Skeletal muscle tissue (tissue), 4 donors: ENCODE measurements around the gene RPS27. TPM values are rescaled to one million over a fixed set of nuclear protein-coding genes. Genes with fewer than 3 reads are reported as not detected.

ENCODE experiments used
- H3K27ac ChIP-seq: one replicate; pipeline ENCODE4 v1.7.0; 2013; ENCODE audit warnings: mild to moderate bottlenecking, low read depth, low read length, inconsistent platforms
- H3K27me3 ChIP-seq, 3 donors: one replicate each; pipeline ENCODE4 v1.7.0; 2013; ENCODE audit warnings: low read length in 3 of 3; ENCODE audit not compliant: control insufficient read depth in 3 of 3, insufficient read depth in 3 of 3
- H3K36me3 ChIP-seq, 3 donors: one replicate each; pipeline ENCODE4 v1.7.0; 2013; ENCODE audit warnings: low read length in 3 of 3; ENCODE audit not compliant: control insufficient read depth in 3 of 3, insufficient read depth in 3 of 3
- H3K4me1 ChIP-seq, 3 donors: one replicate each; pipeline ENCODE4 v1.7.0; 2013; ENCODE audit warnings: low read length in 3 of 3, mild to moderate bottlenecking in 3 of 3; ENCODE audit not compliant: control insufficient read depth in 3 of 3, insufficient read depth in 3 of 3
- H3K4me3 ChIP-seq, 3 donors: one replicate each; pipeline ENCODE4 v1.7.0; 2013; ENCODE audit warnings: low read length in 3 of 3
- H3K9ac ChIP-seq, 3 donors: one replicate each; pipeline ENCODE4 v1.7.0; 2013; ENCODE audit warnings: low read length in 3 of 3, mild to moderate bottlenecking in 3 of 3, moderate library complexity in 2 of 3, low read depth in 1 of 3
- H3K9me3 ChIP-seq, 3 donors: one replicate each; pipeline ENCODE4 v1.7.0; 2013; ENCODE audit warnings: low read length in 3 of 3; ENCODE audit not compliant: control insufficient read depth in 3 of 3
- total RNA-seq: library from RNA; depleted of rRNA; stranded (reverse); fragments of >200 nt; gene quantifications from one replicate; pipeline ENCODE4 v1.2.3, GENCODE V29; 2014
- donor health status: Osteomylitis.

The RPS27 gene
- total RNA-seq, 1 donor from 2014 or later: 4,210 TPM

- H3K4me1 ChIP-seq: peaks cover 73 to 78% (median 74%) of the 10 kb centered on the region in 3 donors
- peak overlapping the region in 2 of 3 donors; percentile 1 to 71 for H3K9ac ChIP-seq
- H3K4me3 ChIP-seq: peak overlapping the region in 1 of 3 donors; percentile 13
- H3K27me3 ChIP-seq: no peaks in the 10 kb centered on the region
- H3K27ac ChIP-seq: peak overlapping the region; percentile 80
- peaks cover 12 to 19% (median 18%) of the 10 kb centered on the region in 3 donors for H3K36me3 ChIP-seq
- no peaks in the 10 kb centered on the region for H3K9me3 ChIP-seq
Measured at GRCh38 chr1:153960206-153960605, 30.4 kb upstream of the RPS27 start.

GRCh38 chr1:153961421-153961820 lies 29.1 kb upstream of the RPS27 start:
- Histone ChIP-seq H3K4me1 (peaks cover 65 to 76% (median 69%) of the 10 kb centered on the region in 3 donors), H3K27ac (peak overlapping the region; percentile 94), H3K4me3 (peak overlapping the region in 2 of 3 donors; percentile 1 to 79), H3K36me3 (peaks cover 12 to 19% (median 18%) of the 10 kb centered on the region in 3 donors), H3K9me3 (no peaks in the 10 kb centered on the region), H3K9ac (peak overlapping the region in 2 of 3 donors; percentile 85 to 89), H3K27me3 (no peaks in the 10 kb centered on the region)

- peaks cover 62 to 74% (median 65%) of the 10 kb centered on the region in 3 donors for H3K4me1 ChIP-seq
Measured at GRCh38 chr1:153962088-153963029, 28.2 kb upstream of the RPS27 start.

GRCh38 chr1:153963030-153963849 lies 27.3 kb upstream of the RPS27 start, which contains the start of gene SLC39A1:
Gene SLC39A1 (minus strand): TSS chr1:153963537. CDS start chr1:153962715, 822 bp downstream.
- Histone ChIP-seq H3K4me3 (peak within 1 kb of the TSS; percentile 79 to 94 (median 93)), H3K9me3 (no peaks in the 10 kb centered on the region), H3K27ac (peak within 1 kb of the TSS; percentile 94), H3K9ac (peak within 1 kb of the TSS; percentile 85 to 92 (median 91)), H3K36me3 (peaks cover 12 to 19% (median 18%) of the 10 kb centered on the region in 3 donors), H3K4me1 (peaks cover 61 to 73% (median 65%) of the 10 kb centered on the region in 3 donors), H3K27me3 (no peaks in the 10 kb centered on the region)

More at GRCh38 chr1:153962088-153963029, 28.2 kb upstream of the RPS27 start:
- H3K27ac ChIP-seq: peak overlapping the region; percentile 94
- H3K27me3 ChIP-seq: no peaks in the 10 kb centered on the region
- peak overlapping the region; percentile 79 to 94 (median 88) for H3K4me3 ChIP-seq
- H3K36me3 ChIP-seq: peaks cover 12 to 19% (median 18%) of the 10 kb centered on the region in 3 donors
- peak overlapping the region; percentile 85 to 92 (median 89) for H3K9ac ChIP-seq
- H3K9me3 ChIP-seq: no peaks in the 10 kb centered on the region

- H3K27me3 ChIP-seq: no peaks in the 10 kb centered on the region
- H3K9ac ChIP-seq: peak overlapping the region; percentile 85 to 92 (median 91)
- peak overlapping the region; percentile 79 to 94 (median 93) for H3K4me3 ChIP-seq
- H3K9me3 ChIP-seq: no peaks in the 10 kb centered on the region
- peaks cover 65 to 76% (median 69%) of the 10 kb centered on the region in 3 donors for H3K4me1 ChIP-seq
- H3K36me3 ChIP-seq: peaks cover 12 to 19% (median 18%) of the 10 kb centered on the region in 3 donors
- H3K27ac ChIP-seq: peak overlapping the region; percentile 94
Measured at GRCh38 chr1:153963850-153964331, 26.7 kb upstream of the RPS27 start.

GRCh38 chr1:153967107-153967999 lies 23.2 kb upstream of the RPS27 start, which contains the start of gene CREB3L4:
Gene CREB3L4 (plus strand): TSS chr1:153967902. CDS start chr1:153968526, 624 bp downstream.
- Histone ChIP-seq H3K27me3 (no peaks in the 10 kb centered on the region), H3K27ac (peak within 1 kb of the TSS; percentile 90), H3K4me3 (peak within 1 kb of the TSS; percentile 70 to 93 (median 83)), H3K9ac (peak within 1 kb of the TSS; percentile 80 to 94 (median 92)), H3K9me3 (no peaks in the 10 kb centered on the region), H3K36me3 (peaks cover 0 to 4% (median 2%) of the 10 kb centered on the region in 3 donors), H3K4me1 (peaks cover 32 to 46% (median 37%) of the 10 kb centered on the region in 3 donors)

- Histone ChIP-seq H3K4me1 (peaks cover 26 to 39% (median 31%) of the 10 kb centered on the region in 3 donors), H3K4me3 (peak overlapping the region; percentile 70 to 93 (median 83)), H3K36me3 (peaks cover 0 to 7% (median 5%) of the 10 kb centered on the region in 3 donors), H3K27me3 (no peaks in the 10 kb centered on the region), H3K9ac (peak overlapping the region; percentile 80 to 94 (median 92)), H3K9me3 (no peaks in the 10 kb centered on the region), H3K27ac (peak overlapping the region; percentile 90)
Measured at GRCh38 chr1:153968000-153968363, 22.6 kb upstream of the RPS27 start.

- Histone ChIP-seq H3K9me3 (no peaks in the 10 kb centered on the region), H3K27ac (peak overlapping the region; percentile 90), H3K27me3 (no peaks in the 10 kb centered on the region), H3K4me3 (peak overlapping the region; percentile 70 to 93 (median 83)), H3K4me1 (peaks cover 24 to 37% (median 30%) of the 10 kb centered on the region in 3 donors), H3K9ac (peak overlapping the region; percentile 80 to 94 (median 92)), H3K36me3 (peaks cover 0 to 10% (median 8%) of the 10 kb centered on the region in 3 donors)
Measured at GRCh38 chr1:153968408-153968807, 22.2 kb upstream of the RPS27 start.
